Activated T-helper 17 cell treated with anti-CD3 and anti-CD28 coated beads, Interleukin-2, amount 50 U/mL, for 72 hours (primary cell): ENCODE data around the gene PCDH15. TPM values are rescaled to one million over a fixed set of nuclear protein-coding genes. Genes with fewer than 3 reads are reported as not detected.

Source experiments
- ATAC-seq: fragments of 150-1000 bp; cut with Tn5 transposase; replicated peaks from 2 replicates; pipeline ENCODE4 v1.10.0; 2021; ENCODE audit warnings: mild to moderate bottlenecking, moderate library complexity
- H3K27ac Mint-ChIP-seq: one replicate; pipeline ENCODE4 v1.8.0; 2022; ENCODE audit warnings: mixed read lengths
- H3K27me3 Mint-ChIP-seq: one replicate; pipeline ENCODE4 v1.8.0; 2022; ENCODE audit warnings: mixed read lengths
- H3K36me3 Mint-ChIP-seq: one replicate; pipeline ENCODE4 v1.8.0; 2022; ENCODE audit warnings: low read depth, mild to moderate bottlenecking, mixed read lengths
- H3K4me1 Mint-ChIP-seq: one replicate; pipeline ENCODE4 v1.8.0; 2022; ENCODE audit warnings: mixed read lengths
- H3K4me3 Mint-ChIP-seq: one replicate; pipeline ENCODE4 v1.8.0; 2022; ENCODE audit warnings: mild to moderate bottlenecking, mixed read lengths
- H3K9me3 Mint-ChIP-seq: one replicate; pipeline ENCODE4 v1.8.0; 2022; ENCODE audit warnings: mixed read lengths
- total RNA-seq, 2 donors: library from RNA; stranded (reverse); gene quantifications; one replicate each; pipeline ENCODE4 v1.2.3, GENCODE V29; 2022

The PCDH15 gene
- total RNA-seq, 2 donors from 2014 or later = not detected

DNA sequence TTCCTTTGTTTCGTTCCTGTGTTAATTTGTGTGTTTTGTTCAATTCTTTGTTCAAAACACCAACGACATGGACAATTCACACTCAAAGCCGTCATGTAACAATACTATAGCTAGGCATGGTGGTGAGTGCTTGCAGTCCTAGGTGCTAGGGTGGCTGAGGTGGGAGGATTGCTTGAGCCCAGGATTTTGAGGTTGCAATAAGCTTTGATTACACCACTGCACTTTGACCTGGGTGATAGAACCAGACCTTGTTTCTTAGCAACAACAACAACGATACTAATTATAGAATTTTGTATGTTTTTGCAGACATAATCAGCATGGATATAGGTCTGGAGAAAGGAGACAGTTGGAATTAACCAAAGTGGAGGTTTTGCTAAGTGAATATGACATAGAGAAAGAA lies 936.2 kb downstream of the PCDH15 start:
- no peak overlapping the region for H3K4me3 Mint-ChIP-seq
- no peaks in the 10 kb centered on the region for H3K36me3 Mint-ChIP-seq
- H3K27ac Mint-ChIP-seq = no peak overlapping the region
- no peaks in the 10 kb centered on the region for H3K27me3 Mint-ChIP-seq
- peaks cover 17% of the 10 kb centered on the region for H3K9me3 Mint-ChIP-seq
- no peaks in the 10 kb centered on the region for H3K4me1 Mint-ChIP-seq
- no peak for ATAC-seq

GRCh38 chr10:53852450-53853175 lies 948.4 kb downstream of the PCDH15 start:
- no peaks in the 10 kb centered on the region for H3K4me1 Mint-ChIP-seq
- no peak overlapping the region for H3K27ac Mint-ChIP-seq

DNA sequence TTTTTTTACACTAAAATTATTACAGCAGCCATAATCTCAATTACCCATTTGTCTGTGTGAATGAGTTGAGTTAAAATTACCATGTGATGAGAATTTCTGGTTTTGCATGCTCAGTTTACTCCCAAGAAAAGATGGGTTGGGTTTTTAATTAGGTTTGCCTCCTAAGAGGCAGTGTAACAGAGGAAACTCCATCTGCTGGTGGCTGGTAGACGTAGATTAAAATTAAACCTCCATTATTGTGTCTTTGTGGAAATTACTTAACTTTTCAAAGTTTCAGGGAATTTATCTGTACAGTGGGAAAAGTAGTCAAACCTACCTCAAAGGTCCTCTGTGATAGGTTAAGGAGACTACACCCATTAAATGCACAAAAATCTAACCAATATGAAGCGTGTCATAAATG lies 954.2 kb downstream of the PCDH15 start:
- H3K36me3 Mint-ChIP-seq = no peaks in the 10 kb centered on the region
- H3K27me3 Mint-ChIP-seq = no peaks in the 10 kb centered on the region
- H3K4me3 Mint-ChIP-seq = no peak overlapping the region
- ATAC-seq = no peak
- H3K27ac Mint-ChIP-seq = no peak overlapping the region
- H3K9me3 Mint-ChIP-seq = peaks cover 5% of the 10 kb centered on the region
- H3K4me1 Mint-ChIP-seq = no peaks in the 10 kb centered on the region

More at GRCh38 chr10:53852450-53853175, 948.4 kb downstream of the PCDH15 start:
- no peak for ATAC-seq
- no peak overlapping the region for H3K4me3 Mint-ChIP-seq
- H3K9me3 Mint-ChIP-seq = no peaks in the 10 kb centered on the region
- no peaks in the 10 kb centered on the region for H3K36me3 Mint-ChIP-seq
- no peaks in the 10 kb centered on the region for H3K27me3 Mint-ChIP-seq

DNA sequence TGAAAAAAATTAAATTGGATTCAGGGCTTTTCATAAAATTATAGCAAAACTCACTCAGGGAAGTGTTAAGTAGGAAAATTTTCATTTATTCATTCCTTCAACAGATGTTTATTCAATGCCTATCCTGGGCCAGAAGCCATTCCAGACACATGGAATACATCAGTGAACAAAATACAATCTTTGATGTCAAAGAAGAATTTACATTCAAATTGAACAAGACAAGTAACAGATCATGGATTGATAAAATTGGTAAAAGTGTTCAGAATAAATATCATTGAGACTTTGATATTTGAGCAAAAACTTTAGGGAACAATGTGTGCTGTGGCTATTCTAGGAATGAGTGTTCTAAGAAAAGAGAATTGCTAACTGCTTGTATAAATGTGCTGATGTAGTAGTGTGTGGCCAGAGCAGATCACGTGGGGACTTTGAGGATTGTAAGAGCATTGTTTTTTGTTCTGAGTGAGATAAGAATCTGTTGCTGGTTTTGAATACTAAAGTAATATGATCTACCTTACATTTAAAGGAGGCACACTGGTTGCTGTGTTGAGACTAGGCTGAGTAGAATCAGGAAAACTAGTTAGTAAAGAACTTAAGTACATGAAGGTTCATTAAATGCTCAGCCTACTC lies 957.2 kb downstream of the PCDH15 start:
- Mint-ChIP-seq H3K4me1 (no peaks in the 10 kb centered on the region), H3K36me3 (no peaks in the 10 kb centered on the region), H3K27ac (no peak overlapping the region), H3K27me3 (no peaks in the 10 kb centered on the region), H3K4me3 (no peak overlapping the region), H3K9me3 (peaks cover 5% of the 10 kb centered on the region)
- ATAC-seq = no peak

DNA sequence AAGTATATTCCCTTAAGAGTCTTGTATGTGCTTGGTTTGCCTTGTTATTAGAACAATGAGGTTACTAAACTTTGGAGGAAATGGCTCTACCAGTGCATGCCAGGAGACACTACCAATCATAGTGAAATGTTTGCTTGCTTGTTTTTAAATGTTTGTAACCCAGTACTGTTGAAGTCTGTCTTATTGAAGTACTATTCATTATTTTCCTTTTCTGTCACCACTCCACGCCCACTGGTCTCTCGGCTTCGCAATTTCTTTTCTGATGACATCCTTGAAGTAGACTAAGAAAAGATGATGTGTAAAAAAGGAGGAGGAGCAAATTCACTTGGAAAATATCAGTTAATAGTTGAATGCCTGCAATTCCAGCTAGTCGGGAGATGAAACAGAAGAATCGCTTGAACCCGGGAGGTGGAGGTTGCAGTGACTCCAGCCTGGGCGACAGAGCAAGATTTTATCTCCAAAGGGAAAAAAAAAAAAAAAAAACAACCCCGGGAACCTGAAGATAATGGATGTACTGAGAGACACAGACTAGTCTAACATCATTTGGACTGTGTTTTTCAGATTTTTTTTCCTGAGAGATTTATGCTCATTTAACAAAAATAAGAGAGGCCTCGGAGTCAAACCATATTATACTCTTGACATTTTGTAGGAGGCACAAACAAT lies 959.4 kb downstream of the PCDH15 start:
- H3K4me3 Mint-ChIP-seq = no peak overlapping the region
- no peaks in the 10 kb centered on the region for H3K4me1 Mint-ChIP-seq
- ATAC-seq = no peak
- H3K27ac Mint-ChIP-seq = no peak overlapping the region
- H3K27me3 Mint-ChIP-seq = no peaks in the 10 kb centered on the region
- no peaks in the 10 kb centered on the region for H3K36me3 Mint-ChIP-seq
- peaks cover 10% of the 10 kb centered on the region for H3K9me3 Mint-ChIP-seq

GRCh38 chr10:53840653-53841052 lies 960.4 kb downstream of the PCDH15 start:
- no peak overlapping the region for H3K27ac Mint-ChIP-seq
- no peaks in the 10 kb centered on the region for H3K36me3 Mint-ChIP-seq
- H3K4me3 Mint-ChIP-seq = no peak overlapping the region
- ATAC-seq = no peak
- peaks cover 13% of the 10 kb centered on the region for H3K9me3 Mint-ChIP-seq
- no peaks in the 10 kb centered on the region for H3K27me3 Mint-ChIP-seq
- H3K4me1 Mint-ChIP-seq = no peaks in the 10 kb centered on the region

GRCh38 chr10:53839440-53840039 lies 961.5 kb downstream of the PCDH15 start:
- no peaks in the 10 kb centered on the region for H3K4me1 Mint-ChIP-seq
- H3K27ac Mint-ChIP-seq = no peak overlapping the region
- H3K27me3 Mint-ChIP-seq = no peaks in the 10 kb centered on the region
- H3K4me3 Mint-ChIP-seq = no peak overlapping the region
- no peaks in the 10 kb centered on the region for H3K36me3 Mint-ChIP-seq
- H3K9me3 Mint-ChIP-seq = peaks cover 16% of the 10 kb centered on the region
- ATAC-seq = no peak

DNA sequence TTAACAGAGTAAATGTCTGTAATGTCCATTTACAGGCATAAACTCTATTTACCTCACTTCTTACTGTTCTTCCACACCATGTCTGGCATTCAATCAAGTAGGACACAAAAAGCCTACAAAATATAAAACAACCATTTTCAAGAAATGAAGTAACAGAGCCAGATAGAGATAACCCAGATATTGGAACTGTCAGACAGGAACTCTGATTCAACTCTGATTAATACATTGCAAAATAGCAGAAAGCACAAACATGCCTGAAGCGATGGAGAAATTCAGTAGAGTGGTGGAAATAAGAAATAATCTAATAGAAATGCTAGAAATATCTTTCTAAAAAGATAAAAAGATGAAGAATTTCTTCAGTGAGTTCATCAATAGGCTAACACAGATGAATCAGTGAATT lies 964.4 kb downstream of the PCDH15 start:
- H3K27me3 Mint-ChIP-seq = no peaks in the 10 kb centered on the region
- no peaks in the 10 kb centered on the region for H3K4me1 Mint-ChIP-seq
- no peak overlapping the region for H3K27ac Mint-ChIP-seq
- H3K36me3 Mint-ChIP-seq = no peaks in the 10 kb centered on the region
- H3K9me3 Mint-ChIP-seq = peaks cover 12% of the 10 kb centered on the region
- no peak for ATAC-seq
- H3K4me3 Mint-ChIP-seq = no peak overlapping the region

GRCh38 chr10:53833908-53834307 lies 967.1 kb downstream of the PCDH15 start:
- Mint-ChIP-seq H3K4me3 (no peak overlapping the region), H3K27me3 (no peaks in the 10 kb centered on the region), H3K27ac (no peak overlapping the region), H3K4me1 (no peaks in the 10 kb centered on the region), H3K9me3 (peaks cover 12% of the 10 kb centered on the region), H3K36me3 (no peaks in the 10 kb centered on the region)
- ATAC-seq = no peak

GRCh38 chr10:53827261-53827660 lies 973.8 kb downstream of the PCDH15 start:
- Mint-ChIP-seq H3K4me1 (no peaks in the 10 kb centered on the region), H3K9me3 (peaks cover under 1% of the 10 kb centered on the region), H3K27me3 (no peaks in the 10 kb centered on the region), H3K27ac (no peak overlapping the region), H3K36me3 (no peaks in the 10 kb centered on the region), H3K4me3 (no peak overlapping the region)
- no peak for ATAC-seq

- H3K4me1 Mint-ChIP-seq = no peaks in the 10 kb centered on the region
- H3K9me3 Mint-ChIP-seq = peaks cover 13% of the 10 kb centered on the region
- H3K27ac Mint-ChIP-seq = no peak overlapping the region
- no peaks in the 10 kb centered on the region for H3K27me3 Mint-ChIP-seq
- no peaks in the 10 kb centered on the region for H3K36me3 Mint-ChIP-seq
- no peak overlapping the region for H3K4me3 Mint-ChIP-seq
- ATAC-seq = no peak
Observed at GRCh38 chr10:53808677-53809372, 992.2 kb downstream of the PCDH15 start.

DNA sequence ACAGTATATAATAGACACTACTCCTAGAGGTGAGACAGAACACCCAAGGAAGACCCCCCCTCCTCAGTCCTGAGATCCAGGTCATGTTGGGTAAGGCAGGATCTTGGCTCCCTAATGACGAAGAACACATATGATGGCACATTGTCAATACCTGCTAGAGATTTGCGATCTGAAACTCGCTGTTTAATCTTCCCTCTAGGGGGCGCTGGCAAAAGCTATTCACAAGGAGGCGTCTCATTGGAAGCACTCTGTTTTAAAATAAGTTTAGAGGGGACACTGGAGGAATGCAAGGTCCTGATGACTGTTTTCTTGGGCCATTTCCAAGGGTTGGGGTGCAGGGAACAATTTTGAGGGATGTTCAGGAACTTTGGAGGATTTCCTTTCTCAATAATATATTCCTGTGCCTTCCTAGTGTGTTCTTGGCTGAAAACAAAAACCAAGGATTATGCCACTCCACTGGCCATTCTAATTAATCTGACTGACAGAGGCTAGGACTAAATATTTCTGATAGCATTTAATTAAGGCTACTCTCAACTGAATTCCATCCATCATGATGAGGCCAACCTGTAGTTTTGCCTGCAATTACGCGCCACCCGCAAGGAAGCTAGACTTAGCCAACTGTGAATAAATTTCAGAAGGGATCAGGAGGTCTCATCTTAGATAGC lies 1014.7 kb downstream of the PCDH15 start:
- Mint-ChIP-seq H3K27ac (no peak overlapping the region), H3K27me3 (no peaks in the 10 kb centered on the region), H3K4me3 (no peak overlapping the region), H3K4me1 (no peaks in the 10 kb centered on the region), H3K36me3 (no peaks in the 10 kb centered on the region), H3K9me3 (peaks cover 13% of the 10 kb centered on the region)
- no peak for ATAC-seq

GRCh38 chr10:53771701-53772100 lies 1029.3 kb downstream of the PCDH15 start:
- Mint-ChIP-seq H3K4me1 (no peaks in the 10 kb centered on the region), H3K9me3 (peaks cover 19% of the 10 kb centered on the region), H3K27me3 (no peaks in the 10 kb centered on the region), H3K4me3 (no peak overlapping the region), H3K36me3 (no peaks in the 10 kb centered on the region), H3K27ac (no peak overlapping the region)
- ATAC-seq = no peak

GRCh38 chr10:53770903-53771302 lies 1030.1 kb downstream of the PCDH15 start:
- no peaks in the 10 kb centered on the region for H3K4me1 Mint-ChIP-seq
- peaks cover 21% of the 10 kb centered on the region for H3K9me3 Mint-ChIP-seq
- no peak overlapping the region for H3K27ac Mint-ChIP-seq
- H3K27me3 Mint-ChIP-seq = no peaks in the 10 kb centered on the region
- H3K36me3 Mint-ChIP-seq = no peaks in the 10 kb centered on the region
- no peak overlapping the region for H3K4me3 Mint-ChIP-seq
- ATAC-seq = no peak
